Liver (tissue), 9 donors: ENCODE data around the gene ASPG. TPM values are rescaled to one million over a fixed set of nuclear protein-coding genes. Genes with fewer than 3 reads are reported as not detected.

Experiments
- DNase-seq: peaks from one replicate; pipeline ENCODE4 v3.0.0-alpha.2; 2017; ENCODE audit warnings: low spot score
- H3K27ac ChIP-seq, 2 donors: one replicate each; pipeline ENCODE4 v1.7.0; 2013; ENCODE audit warnings: inconsistent platforms in 2 of 2, low read length in 2 of 2, control low read depth in 1 of 2, low read depth in 1 of 2, mild to moderate bottlenecking in 1 of 2
- H3K27me3 ChIP-seq, 4 donors: one replicate each; pipeline versions ENCODE4 v1.6.1 to v1.7.0; 2013; ENCODE audit warnings: low read length in 3 of 4, inconsistent platforms in 1 of 4, mild to moderate bottlenecking in 1 of 4, moderate library complexity in 1 of 4; ENCODE audit not compliant: control insufficient read depth in 4 of 4, insufficient read depth in 4 of 4
- H3K36me3 ChIP-seq, 4 donors: one replicate each; pipeline versions ENCODE4 v1.6.1 to v1.7.0; 2013; ENCODE audit warnings: low read length in 3 of 4, mild to moderate bottlenecking in 3 of 4, low read depth in 1 of 4, moderate library complexity in 1 of 4; ENCODE audit not compliant: control insufficient read depth in 4 of 4, insufficient read depth in 3 of 4
- H3K4me1 ChIP-seq, 4 donors: one replicate each; pipeline versions ENCODE4 v1.6.1 to v1.7.0; 2013; ENCODE audit warnings: low read length in 3 of 4, mild to moderate bottlenecking in 3 of 4, moderate library complexity in 1 of 4; ENCODE audit not compliant: control insufficient read depth in 4 of 4, insufficient read depth in 4 of 4
- H3K4me3 ChIP-seq, 3 donors: one replicate each; pipeline versions ENCODE4 v1.6.1 to v1.7.0; 2013; ENCODE audit warnings: low read length in 3 of 3, control low read depth in 1 of 3, low read depth in 1 of 3, mild to moderate bottlenecking in 1 of 3
- H3K9ac ChIP-seq, 2 donors: one replicate each; pipeline ENCODE4 v1.7.0; 2013; ENCODE audit warnings: low read length in 2 of 2, mild to moderate bottlenecking in 2 of 2, moderate library complexity in 2 of 2, control low read depth in 1 of 2, low read depth in 1 of 2
- H3K9me3 ChIP-seq, 4 donors: one replicate each; pipeline versions ENCODE4 v1.6.1 to v1.7.0; 2013; ENCODE audit warnings: low read length in 3 of 4; ENCODE audit not compliant: control insufficient read depth in 4 of 4
- ATF3 ChIP-seq: IDR thresholded peaks from 2 replicates; pipeline ENCODE4 v1.6.1; 2016; ENCODE audit warnings: antibody characterized with exemption
- CTCF ChIP-seq: fragments of 150-350 bp; IDR thresholded peaks from 2 replicates; pipeline ENCODE4 v1.5.1; 2017; ENCODE audit warnings: improper control_type of control experiment, low read depth, low read length; ENCODE audit not compliant: missing input control
- EGR1 ChIP-seq, 2 donors: IDR thresholded peaks; 2 replicates each; pipeline ENCODE4 v1.6.1; 2016 to 2018; ENCODE audit warnings: antibody characterized with exemption in 2 of 2, low read depth in 2 of 2
- FOXA1 ChIP-seq: IDR thresholded peaks from 2 replicates; pipeline ENCODE4 v1.6.1; 2016; ENCODE audit warnings: antibody characterized with exemption
- FOXA2 ChIP-seq: IDR thresholded peaks from 2 replicates; pipeline ENCODE4 v1.6.1; 2016; ENCODE audit warnings: antibody characterized with exemption
- GABPA ChIP-seq, 2 donors: IDR thresholded peaks in 1 of 2; conservative IDR thresholded peaks in 1 of 2; 2 replicates each; pipeline ENCODE4 v1.6.1; 2016; ENCODE audit warnings: antibody characterized with exemption in 2 of 2, mild to moderate bottlenecking in 1 of 2, moderate library complexity in 1 of 2
- HNF4A ChIP-seq, 2 donors: conservative IDR thresholded peaks; 2 replicates each; pipeline ENCODE4 v1.6.1; 2016; ENCODE audit warnings: antibody characterized with exemption in 2 of 2, mild to moderate bottlenecking in 2 of 2
- HNF4G ChIP-seq: IDR thresholded peaks from 2 replicates; pipeline ENCODE4 v1.6.1; 2016; ENCODE audit warnings: antibody characterized with exemption
- JUND ChIP-seq, 2 donors: IDR thresholded peaks; 2 replicates each; pipeline ENCODE4 v1.6.1; 2016; ENCODE audit warnings: antibody characterized with exemption in 2 of 2
- MAX ChIP-seq: IDR thresholded peaks from 2 replicates; pipeline ENCODE4 v1.6.1; 2016; ENCODE audit warnings: antibody characterized with exemption
- NR2F2 ChIP-seq: IDR thresholded peaks from 2 replicates; pipeline ENCODE4 v1.6.1; 2016; ENCODE audit warnings: antibody characterized with exemption
- RAD21 ChIP-seq, 2 donors: IDR thresholded peaks; 2 replicates each; pipeline ENCODE4 v1.6.1; 2016; ENCODE audit warnings: antibody characterized with exemption in 2 of 2, mild to moderate bottlenecking in 2 of 2
- REST ChIP-seq: IDR thresholded peaks from 2 replicates; pipeline ENCODE4 v1.6.1; 2016; ENCODE audit warnings: antibody characterized with exemption, mild to moderate bottlenecking
- RXRA ChIP-seq, 2 donors: IDR thresholded peaks; 2 replicates each; pipeline ENCODE4 v1.6.1; 2017 to 2018; ENCODE audit warnings: antibody characterized with exemption in 2 of 2, mild to moderate bottlenecking in 1 of 2
- TAF1 ChIP-seq: conservative IDR thresholded peaks from 2 replicates; pipeline ENCODE4 v1.6.1; 2016; ENCODE audit warnings: antibody characterized with exemption, mild to moderate bottlenecking
- ZBTB33 ChIP-seq: IDR thresholded peaks from 2 replicates; pipeline ENCODE4 v1.6.1; 2016; ENCODE audit warnings: antibody characterized with exemption
- WGBS: extraction: QIAGEN DNeasy Blood & Tissue Kit; methylation state at CpG from one replicate; pipeline ENCODE4 v1.1.7; 2013; 5-methylcytosine and 5-hydroxymethylcytosine counted together
- polyA plus RNA-seq, 2 donors: library from polyadenylated mRNA; stranded (reverse) in 1 of 2; unstranded in 1 of 2; fragments of 200-250 nt in 1 of 2; fragments of >200 nt in 1 of 2; fragmentation: Nextera tagmentation in 1 of 2; extraction: Ambion mirVana in 1 of 2; gene quantifications; one replicate each; pipeline versions ENCODE4 v1.2.1 to v1.2.3, GENCODE V29; 2013 to 2015
- total RNA-seq, 2 donors: library from RNA; depleted of rRNA; stranded (reverse); fragments of >200 nt; gene quantifications; one replicate each; pipeline ENCODE4 v1.2.3, GENCODE V29; 2014
- donor health status: healthy.
- donor health status: healthy.
- donor health status: healthy.
- donor health status: healthy.
- donor health status: healthy.

Gene ASPG
- total and polyA plus RNA-seq, 4 donors = 42.4 to 158 (median 110) TPM

- peaks cover 0 to 2% (median 0%) of the 10 kb centered on the region in 4 donors for H3K27me3 ChIP-seq
- DNase-seq = no peak
- no peaks in the 10 kb centered on the region for H3K4me1 ChIP-seq
- TF ChIP-seq RXRA (IDR thresholded peaks at IDR 0.05) (no peak), FOXA1 (no peak), ZBTB33 (no peak), FOXA2 (no peak), ATF3 (no peak), JUND (IDR thresholded peaks at IDR 0.05) (no peak), REST (no peak), HNF4A (conservative IDR thresholded peaks at IDR 0.05) (no peak), GABPA (IDR thresholded peaks at IDR 0.05 in 1 of 2, conservative IDR thresholded peaks at IDR 0.05 in 1 of 2) (no peak), TAF1 (no peak), NR2F2 (no peak), HNF4G (no peak)
- H3K27ac ChIP-seq = no peak overlapping the region
- peaks cover 3 to 12% (median 5%) of the 10 kb centered on the region in 4 donors for H3K9me3 ChIP-seq
- H3K9ac ChIP-seq = no peak overlapping the region
- no peaks in the 10 kb centered on the region for H3K36me3 ChIP-seq
- WGBS = 98% methylated on average over 1 of the region's 1 CpG
- no peak overlapping the region for H3K4me3 ChIP-seq
Observed at GRCh38 chr14:104129556-104129955, 44.1 kb downstream of the ASPG start.

GRCh38 chr14:104130974-104131651 lies 45.6 kb downstream of the ASPG start:
- H3K27me3 ChIP-seq = peaks cover 0 to 9% (median under 1%) of the 10 kb centered on the region in 4 donors
- H3K9me3 ChIP-seq = peaks cover 3 to 8% (median 5%) of the 10 kb centered on the region in 4 donors
- WGBS = 13% methylated on average over 11 of the region's 11 CpGs
- H3K4me3 ChIP-seq = no peak overlapping the region
- H3K36me3 ChIP-seq = no peaks in the 10 kb centered on the region
- no peak overlapping the region for H3K27ac ChIP-seq
- no peak for DNase-seq
- H3K9ac ChIP-seq = no peak overlapping the region
- peaks cover 0 to 10% (median 3%) of the 10 kb centered on the region in 4 donors for H3K4me1 ChIP-seq
- TF ChIP-seq NR2F2 (no peak), RAD21 (IDR thresholded peaks at IDR 0.05) (peak; percentile 96 to 99), FOXA2 (no peak), CTCF (peak; percentile 92), EGR1 (IDR thresholded peaks at IDR 0.05; ENCODE audit: low read depth in 2 of 2) (no peak), MAX (no peak)
